Muscle layer of colon (tissue), 2 donors: Measurements from ENCODE around the gene THEMIS.
"Not testable (repeated sequence)": the region's sequence is repeated elsewhere in the genome, so short reads cannot be mapped to it uniquely, and the experiment has no call there.

Source experiments
- H3K27ac ChIP-seq: one replicate; pipeline ENCODE4 v1.7.0; 2013; ENCODE audit warnings: low read depth, mild to moderate bottlenecking, low read length, moderate library complexity
- H3K27me3 ChIP-seq, 2 donors: one replicate each; pipeline ENCODE4 v1.7.0; 2013; ENCODE audit warnings: low read length in 2 of 2, mild to moderate bottlenecking in 2 of 2; ENCODE audit not compliant: insufficient read depth in 2 of 2, control insufficient read depth in 1 of 2
- H3K36me3 ChIP-seq: one replicate; pipeline ENCODE4 v1.7.0; 2013; ENCODE audit warnings: mild to moderate bottlenecking, low read length; ENCODE audit not compliant: insufficient read depth
- H3K4me1 ChIP-seq: one replicate; pipeline ENCODE4 v1.7.0; 2013; ENCODE audit warnings: mild to moderate bottlenecking, low read length; ENCODE audit not compliant: insufficient read depth
- H3K4me3 ChIP-seq, 2 donors: one replicate each; pipeline ENCODE4 v1.7.0; 2013; ENCODE audit warnings: low read length in 2 of 2, low read depth in 1 of 2, mild to moderate bottlenecking in 1 of 2, moderate library complexity in 1 of 2
- H3K9ac ChIP-seq: one replicate; pipeline ENCODE4 v1.7.0; 2013; ENCODE audit warnings: low read length
- H3K9me3 ChIP-seq: one replicate; pipeline ENCODE4 v1.7.0; 2013; ENCODE audit warnings: mild to moderate bottlenecking, low read length
- donor health status: abdominal sarcoma.
- donor health status: Adenocarcinoma of cecum.

THEMIS gene

GRCh38 chr6:127933137-127933536, 32.3 kb upstream of the THEMIS start:
- no peaks in the 10 kb centered on the region for H3K9me3 ChIP-seq
- H3K4me1 ChIP-seq, result no peaks in the 10 kb centered on the region
- H3K4me3 ChIP-seq, result no peak overlapping the region
- no peak overlapping the region for H3K27ac ChIP-seq
- H3K9ac ChIP-seq, result no peak overlapping the region
- no peaks in the 10 kb centered on the region for H3K36me3 ChIP-seq
- H3K27me3 ChIP-seq, result no peaks in the 10 kb centered on the region

- H3K27ac ChIP-seq, result no peak overlapping the region
- no peak overlapping the region for H3K9ac ChIP-seq
- no peaks in the 10 kb centered on the region for H3K36me3 ChIP-seq
- H3K27me3 ChIP-seq, result no peaks in the 10 kb centered on the region
- no peaks in the 10 kb centered on the region for H3K4me1 ChIP-seq
- H3K9me3 ChIP-seq, result no peaks in the 10 kb centered on the region
- no peak overlapping the region for H3K4me3 ChIP-seq
Measured at GRCh38 chr6:127932708-127933107, 31.9 kb upstream of the THEMIS start.

GRCh38 chr6:127926441-127926840, 25.6 kb upstream of the THEMIS start:
- not testable (repeated sequence) for H3K9ac ChIP-seq, H3K36me3 ChIP-seq, H3K4me3 ChIP-seq, H3K27me3 ChIP-seq, H3K27ac ChIP-seq, H3K9me3 ChIP-seq, H3K4me1 ChIP-seq

- Histone ChIP-seq H3K4me3 (no peak overlapping the region), H3K36me3 (no peaks in the 10 kb centered on the region), H3K9me3 (no peaks in the 10 kb centered on the region), H3K4me1 (no peaks in the 10 kb centered on the region), H3K9ac (no peak overlapping the region), H3K27ac (no peak overlapping the region), H3K27me3 (no peaks in the 10 kb centered on the region)
Measured at GRCh38 chr6:127924440-127924839, 23.6 kb upstream of the THEMIS start.

- H3K27me3 ChIP-seq, result no peaks in the 10 kb centered on the region
- no peaks in the 10 kb centered on the region for H3K9me3 ChIP-seq
- H3K4me3 ChIP-seq, result no peak overlapping the region
- H3K4me1 ChIP-seq, result no peaks in the 10 kb centered on the region
- no peak overlapping the region for H3K9ac ChIP-seq
- H3K27ac ChIP-seq, result no peak overlapping the region
- H3K36me3 ChIP-seq, result no peaks in the 10 kb centered on the region
Measured at GRCh38 chr6:127924031-127924430, 23.2 kb upstream of the THEMIS start.

GRCh38 chr6:127923135-127923534, 22.3 kb upstream of the THEMIS start:
- Histone ChIP-seq H3K36me3 (no peaks in the 10 kb centered on the region), H3K9me3 (no peaks in the 10 kb centered on the region), H3K27me3 (no peaks in the 10 kb centered on the region), H3K4me1 (no peaks in the 10 kb centered on the region), H3K27ac (no peak overlapping the region), H3K9ac (no peak overlapping the region), H3K4me3 (no peak overlapping the region)

GRCh38 chr6:127921982-127922381, 21.1 kb upstream of the THEMIS start:
- H3K27me3 ChIP-seq, result no peaks in the 10 kb centered on the region
- H3K9ac ChIP-seq, result no peak overlapping the region
- H3K4me3 ChIP-seq, result no peak overlapping the region
- no peaks in the 10 kb centered on the region for H3K9me3 ChIP-seq
- no peaks in the 10 kb centered on the region for H3K4me1 ChIP-seq
- H3K27ac ChIP-seq, result no peak overlapping the region
- no peaks in the 10 kb centered on the region for H3K36me3 ChIP-seq

GRCh38 chr6:127920804-127921203, 19.9 kb upstream of the THEMIS start:
- Histone ChIP-seq H3K27me3 (no peaks in the 10 kb centered on the region), H3K4me3 (no peak overlapping the region)

GRCh38 chr6:127918506-127919427, 17.9 kb upstream of the THEMIS start:
- Histone ChIP-seq H3K9ac (no peak overlapping the region), H3K4me1 (no peaks in the 10 kb centered on the region), H3K27ac (no peak overlapping the region), H3K4me3 (no peak overlapping the region), H3K36me3 (no peaks in the 10 kb centered on the region), H3K9me3 (no peaks in the 10 kb centered on the region), H3K27me3 (no peaks in the 10 kb centered on the region)

More at GRCh38 chr6:127920804-127921203, 19.9 kb upstream of the THEMIS start:
- H3K36me3 ChIP-seq, result no peaks in the 10 kb centered on the region
- no peak overlapping the region for H3K27ac ChIP-seq
- H3K9me3 ChIP-seq, result no peaks in the 10 kb centered on the region
- H3K9ac ChIP-seq, result no peak overlapping the region
- H3K4me1 ChIP-seq, result no peaks in the 10 kb centered on the region

- no peaks in the 10 kb centered on the region for H3K27me3 ChIP-seq
- no peak overlapping the region for H3K9ac ChIP-seq
- H3K27ac ChIP-seq, result no peak overlapping the region
- H3K4me3 ChIP-seq, result no peak overlapping the region
- no peaks in the 10 kb centered on the region for H3K9me3 ChIP-seq
- no peaks in the 10 kb centered on the region for H3K36me3 ChIP-seq
- H3K4me1 ChIP-seq, result no peaks in the 10 kb centered on the region
Measured at GRCh38 chr6:127917766-127918165, 16.9 kb upstream of the THEMIS start.

- Histone ChIP-seq H3K27ac (no peak overlapping the region), H3K9ac (no peak overlapping the region), H3K36me3 (no peaks in the 10 kb centered on the region), H3K4me3 (no peak overlapping the region), H3K9me3 (no peaks in the 10 kb centered on the region), H3K4me1 (no peaks in the 10 kb centered on the region), H3K27me3 (no peaks in the 10 kb centered on the region)
Measured at GRCh38 chr6:127914240-127914639, 13.4 kb upstream of the THEMIS start.

GRCh38 chr6:127912914-127913313, 12.1 kb upstream of the THEMIS start:
- Histone ChIP-seq H3K9ac (no peak overlapping the region), H3K27ac (no peak overlapping the region), H3K36me3 (no peaks in the 10 kb centered on the region), H3K27me3 (no peaks in the 10 kb centered on the region), H3K4me3 (no peak overlapping the region), H3K4me1 (no peaks in the 10 kb centered on the region), H3K9me3 (no peaks in the 10 kb centered on the region)
